GM21528 (cell line): ENCODE measurements around the gene LRP1.

Experiments
- ATAC-seq: cut with Tn5 transposase; IDR thresholded peaks from one replicate; pipeline ENCODE4 v1.9.1; 2021; ENCODE audit warnings: mild to moderate bottlenecking, moderate library complexity; ENCODE audit not compliant: unreplicated experiment, low FRiP score

The LRP1 gene

GRCh38 chr12:57151741-57152630, 23.7 kb downstream of the LRP1 start:
- ATAC-seq: no peak

GRCh38 chr12:57152639-57153038, 24.4 kb downstream of the LRP1 start:
- no peak for ATAC-seq

- ATAC-seq: no peak
These were observed 25.2 kb downstream of the LRP1 start for GRCh38 chr12:57153415-57153997.

GRCh38 chr12:57154076-57154475, 25.8 kb downstream of the LRP1 start:
- ATAC-seq: no peak

GRCh38 chr12:57154804-57155434, 26.6 kb downstream of the LRP1 start:
- ATAC-seq: no peak

- no peak for ATAC-seq
These were observed 28.6 kb downstream of the LRP1 start for GRCh38 chr12:57156701-57157403.

DNA sequence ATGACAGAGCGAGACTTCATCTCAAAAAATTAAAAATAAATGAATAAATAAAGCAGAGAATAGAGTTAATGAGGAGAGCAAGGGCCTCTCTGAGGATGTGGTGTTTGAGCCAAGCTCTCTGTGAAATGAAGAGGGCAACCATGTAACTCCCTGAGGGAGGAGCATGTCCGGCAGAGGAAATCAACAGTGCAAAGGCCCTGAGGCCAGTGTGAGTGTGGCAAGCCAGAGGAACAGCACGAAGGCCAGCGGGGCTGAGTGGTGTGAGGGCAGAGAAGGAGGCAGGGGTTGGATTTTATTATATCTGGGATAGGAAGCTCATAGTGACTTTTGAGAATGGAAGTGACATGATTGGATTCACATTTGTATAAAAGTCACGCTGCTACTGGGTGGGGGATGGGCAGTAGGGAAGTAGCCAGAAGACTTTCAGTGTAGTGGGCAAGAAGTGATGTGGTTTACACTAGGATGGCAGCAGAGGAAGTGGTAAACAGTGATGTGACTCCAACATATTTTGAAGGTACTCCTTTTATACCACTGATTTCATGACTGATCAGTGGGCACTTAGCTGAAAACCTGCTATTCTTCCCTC, 29.4 kb downstream of the LRP1 start:
- ATAC-seq: no peak

GRCh38 chr12:57158186-57158585, 29.9 kb downstream of the LRP1 start:
- no peak for ATAC-seq

- no peak for ATAC-seq
These were observed 30.4 kb downstream of the LRP1 start for GRCh38 chr12:57158665-57159064.

DNA sequence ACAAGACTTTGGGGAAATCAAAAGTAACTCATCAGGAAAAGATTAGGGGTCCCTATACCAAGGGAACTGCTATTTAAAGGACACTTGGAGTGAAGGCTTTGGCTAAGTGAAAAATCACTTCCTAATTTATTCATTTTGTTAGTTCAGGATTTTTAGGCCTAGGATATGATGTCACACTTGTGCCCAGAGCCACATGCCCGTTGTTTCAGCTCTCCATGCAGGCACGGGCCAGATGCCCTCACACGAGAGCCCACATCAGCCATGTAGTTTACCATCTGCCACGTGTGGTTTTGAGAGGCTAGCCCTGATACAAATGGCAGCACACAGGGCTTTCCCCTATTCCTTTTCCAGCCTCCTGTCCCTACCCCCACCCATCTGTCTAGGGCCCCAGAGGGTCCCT, 31.0 kb downstream of the LRP1 start:
- ATAC-seq: no peak

DNA sequence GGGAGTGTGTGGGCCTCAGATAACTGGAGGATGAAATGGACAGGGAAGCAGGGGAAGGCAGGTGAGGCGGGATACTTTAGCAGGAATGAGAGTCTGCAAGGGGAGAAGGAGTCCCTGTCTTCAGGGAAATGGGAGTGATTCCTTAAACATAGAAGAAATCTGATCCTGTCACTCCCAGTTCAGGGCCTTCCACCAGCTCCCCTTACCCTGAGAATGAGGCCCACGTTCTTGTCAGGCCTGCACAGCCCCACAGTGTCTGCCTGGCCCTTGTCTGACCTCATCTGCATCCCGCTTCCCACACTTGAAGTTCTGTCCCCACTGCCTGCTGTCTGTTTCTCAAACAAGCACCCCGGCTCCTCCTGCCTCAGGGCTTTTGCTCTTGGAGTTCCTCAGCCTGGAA, 31.8 kb downstream of the LRP1 start:
- no peak for ATAC-seq

- no peak for ATAC-seq
These were observed 32.5 kb downstream of the LRP1 start for GRCh38 chr12:57160741-57161140.

DNA sequence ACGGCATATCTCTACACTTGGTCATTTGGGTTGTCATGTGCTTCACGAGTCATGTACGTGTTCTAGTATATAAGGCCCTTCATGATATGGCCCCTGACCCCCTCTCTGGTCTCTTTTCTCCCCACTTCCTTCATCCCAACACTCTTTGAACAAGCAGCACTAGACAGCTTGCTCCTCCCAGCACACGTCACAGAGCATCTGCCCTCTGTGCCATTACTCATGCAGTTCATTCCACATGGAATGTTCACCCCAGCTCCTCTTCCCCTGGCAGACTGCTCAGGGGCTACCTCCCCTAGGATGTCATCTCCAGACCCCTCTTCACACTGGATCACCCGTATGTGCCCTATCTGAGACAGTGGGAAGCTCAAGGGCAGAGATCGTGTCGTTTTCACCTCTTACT, 33.2 kb downstream of the LRP1 start:
- no peak for ATAC-seq

DNA sequence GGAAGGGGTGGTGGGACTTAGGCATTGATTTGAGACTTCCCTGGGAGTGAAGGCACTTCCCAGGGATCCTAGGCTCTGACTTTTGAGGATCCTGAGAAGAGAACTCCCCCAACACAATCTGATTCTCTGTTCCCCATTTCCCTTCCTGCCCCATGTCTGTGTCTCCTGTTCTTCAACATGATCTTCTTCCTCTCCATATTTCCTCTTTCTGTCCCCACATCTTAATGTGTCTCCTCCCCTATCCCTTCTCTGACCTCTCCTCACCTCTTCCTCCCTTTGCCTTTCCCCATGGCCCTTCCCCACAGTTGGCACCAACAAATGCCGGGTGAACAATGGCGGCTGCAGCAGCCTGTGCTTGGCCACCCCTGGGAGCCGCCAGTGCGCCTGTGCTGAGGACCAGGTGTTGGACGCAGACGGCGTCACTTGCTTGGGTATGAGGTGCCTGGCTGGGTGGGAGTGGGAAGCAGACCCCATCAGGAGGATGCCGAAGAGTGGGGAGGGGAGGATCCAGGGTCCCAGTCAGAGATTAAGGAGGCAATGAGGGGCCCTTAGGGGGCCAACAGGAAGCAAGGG, 34.4 kb downstream of the LRP1 start:
- no peak for ATAC-seq

DNA sequence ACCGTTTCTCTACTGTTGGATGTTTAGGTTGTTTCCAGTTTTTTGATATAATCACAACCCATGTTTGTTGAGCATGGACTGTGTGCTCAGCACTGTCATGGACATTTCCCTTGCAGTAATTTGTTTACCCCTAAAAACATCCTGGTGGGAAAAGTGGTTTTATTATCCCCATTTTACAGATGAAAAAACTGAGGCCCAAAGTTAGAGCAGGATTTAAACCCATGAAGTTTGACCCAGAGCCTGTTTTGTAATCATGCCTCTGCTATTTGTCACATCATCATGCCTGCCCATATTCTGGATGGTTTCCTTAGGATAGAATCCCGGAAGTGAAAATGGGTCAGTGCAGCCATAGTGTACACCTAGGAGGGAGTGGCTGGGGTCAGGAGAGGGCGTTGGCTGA, 36.2 kb downstream of the LRP1 start:
- ATAC-seq: no peak

- no peak for ATAC-seq
These were observed 36.8 kb downstream of the LRP1 start for GRCh38 chr12:57164966-57165625.

DNA sequence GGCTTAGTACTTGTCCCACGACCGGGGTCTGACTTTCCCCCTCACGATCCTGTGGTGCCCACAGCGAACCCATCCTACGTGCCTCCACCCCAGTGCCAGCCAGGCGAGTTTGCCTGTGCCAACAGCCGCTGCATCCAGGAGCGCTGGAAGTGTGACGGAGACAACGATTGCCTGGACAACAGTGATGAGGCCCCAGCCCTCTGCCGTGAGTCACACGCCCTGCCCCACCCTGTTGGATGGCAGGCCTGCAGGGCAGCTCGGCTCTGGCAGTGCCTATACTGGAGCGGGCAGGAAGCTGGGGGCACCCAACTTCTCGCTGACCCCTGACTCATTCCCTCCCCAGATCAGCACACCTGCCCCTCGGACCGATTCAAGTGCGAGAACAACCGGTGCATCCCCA, 37.5 kb downstream of the LRP1 start:
- no peak for ATAC-seq

- ATAC-seq: no peak
These were observed 38.7 kb downstream of the LRP1 start for GRCh38 chr12:57166971-57167371.

GRCh38 chr12:57168058-57168457, 39.8 kb downstream of the LRP1 start:
- no peak for ATAC-seq
